ENCODE measurements around the gene COMMD9.

- TF ChIP-seq, protein P1, sequence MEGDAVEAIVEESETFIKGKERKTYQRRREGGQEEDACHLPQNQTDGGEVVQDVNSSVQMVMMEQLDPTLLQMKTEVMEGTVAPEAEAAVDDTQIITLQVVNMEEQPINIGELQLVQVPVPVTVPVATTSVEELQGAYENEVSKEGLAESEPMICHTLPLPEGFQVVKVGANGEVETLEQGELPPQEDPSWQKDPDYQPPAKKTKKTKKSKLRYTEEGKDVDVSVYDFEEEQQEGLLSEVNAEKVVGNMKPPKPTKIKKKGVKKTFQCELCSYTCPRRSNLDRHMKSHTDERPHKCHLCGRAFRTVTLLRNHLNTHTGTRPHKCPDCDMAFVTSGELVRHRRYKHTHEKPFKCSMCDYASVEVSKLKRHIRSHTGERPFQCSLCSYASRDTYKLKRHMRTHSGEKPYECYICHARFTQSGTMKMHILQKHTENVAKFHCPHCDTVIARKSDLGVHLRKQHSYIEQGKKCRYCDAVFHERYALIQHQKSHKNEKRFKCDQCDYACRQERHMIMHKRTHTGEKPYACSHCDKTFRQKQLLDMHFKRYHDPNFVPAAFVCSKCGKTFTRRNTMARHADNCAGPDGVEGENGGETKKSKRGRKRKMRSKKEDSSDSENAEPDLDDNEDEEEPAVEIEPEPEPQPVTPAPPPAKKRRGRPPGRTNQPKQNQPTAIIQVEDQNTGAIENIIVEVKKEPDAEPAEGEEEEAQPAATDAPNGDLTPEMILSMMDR (IDR thresholded peaks at IDR 0.05; ENCODE audit: low read length), result no peak
- TF ChIP-seq EZH2 (IDR thresholded peaks at IDR 0.05; ENCODE audit: borderline replicate concordance, low read length), result no peak
Observed at GRCh38 chr11:36270701-36271100, 18.5 kb downstream of the COMMD9 start.

Data from OCI-LY1 (cell line).